Lung (tissue), 12 donors: ENCODE measurements around the gene CNTN5. TPM values are rescaled to one million over a fixed set of nuclear protein-coding genes. Genes with fewer than 3 reads are reported as not detected.

Experiments
- ATAC-seq: fragments of 200-7000 bp; cut with Tn5 transposase; one replicate; pipeline ENCODE4 v1.9.1; 2020; ENCODE audit warnings: moderate number of reproducible peaks; ENCODE audit not compliant: insufficient read depth, low FRiP score
- DNase-seq, 3 donors: peaks; one replicate each; pipeline ENCODE4 v3.0.0-alpha.2; 2013 to 2017
- H3K27ac ChIP-seq, 2 donors: one replicate each; pipeline ENCODE4 v1.5.1; 2013; ENCODE audit warnings: mild to moderate bottlenecking in 2 of 2, moderate library complexity in 2 of 2, control low read depth in 1 of 2, inconsistent platforms in 1 of 2, low read depth in 1 of 2, low read length in 1 of 2
- H3K27me3 ChIP-seq, 3 donors: one replicate each; pipeline ENCODE4 v1.5.1; 2013; ENCODE audit warnings: low read length in 2 of 3; ENCODE audit not compliant: control insufficient read depth in 3 of 3, insufficient read depth in 3 of 3
- H3K36me3 ChIP-seq, 4 donors: one replicate each; pipeline ENCODE4 v1.5.1; 2013; ENCODE audit warnings: low read length in 4 of 4, mild to moderate bottlenecking in 1 of 4, moderate library complexity in 1 of 4; ENCODE audit not compliant: control insufficient read depth in 4 of 4, insufficient read depth in 4 of 4
- H3K4me1 ChIP-seq, 5 donors: one replicate each; pipeline ENCODE4 v1.5.1; 2013; ENCODE audit warnings: low read length in 5 of 5, mild to moderate bottlenecking in 2 of 5, moderate library complexity in 1 of 5; ENCODE audit not compliant: control insufficient read depth in 5 of 5, insufficient read depth in 5 of 5
- H3K4me3 ChIP-seq: one replicate; pipeline ENCODE4 v1.5.1; 2013; ENCODE audit warnings: mild to moderate bottlenecking, control low read depth, moderate library complexity
- H3K9ac ChIP-seq, 2 donors: one replicate each; pipeline ENCODE4 v1.5.1; 2013; ENCODE audit warnings: low read length in 2 of 2, control low read depth in 1 of 2; ENCODE audit not compliant: insufficient read depth in 1 of 2
- H3K9me3 ChIP-seq, 4 donors: one replicate each; pipeline ENCODE4 v1.5.1; 2013; ENCODE audit warnings: low read length in 3 of 4, mild to moderate bottlenecking in 1 of 4, moderate library complexity in 1 of 4; ENCODE audit not compliant: control insufficient read depth in 4 of 4, insufficient read depth in 3 of 4
- WGBS, 2 donors: extraction: QIAGEN DNeasy Blood & Tissue Kit; methylation state at CpG; one replicate each; pipeline ENCODE4 v1.1.7; 2013; 5-methylcytosine and 5-hydroxymethylcytosine counted together
- polyA plus RNA-seq, 2 donors: library from polyadenylated mRNA; stranded (reverse); fragments of 200-250 nt; gene quantifications; one replicate each; pipeline ENCODE4 v1.2.1, GENCODE V29; 2013
- total RNA-seq, 2 donors: library from RNA; depleted of rRNA in 1 of 2; stranded (reverse); fragments of >200 nt in 1 of 2; gene quantifications; one replicate each; pipeline ENCODE4 v1.2.1, GENCODE V29; 2014 to 2021
- TF ChIP-seq, protein P1 (sequence below): IDR thresholded peaks from 2 replicates; pipeline ENCODE4 v1.5.1; 2012; ENCODE audit warnings: mild to moderate bottlenecking; ENCODE audit errors: control extremely low read depth, extremely low read depth
- donor health status: control.
- donor health status: control.
- donor health status: Bipolar disorder and iron deficiency.
- donor health status: healthy.
- donor health status: DM: yes; HTN: yes; CAD: no.

The CNTN5 gene
- total and polyA plus RNA-seq, 4 donors, result 0.10 to 0.80 (median 0.44) TPM

DNA sequence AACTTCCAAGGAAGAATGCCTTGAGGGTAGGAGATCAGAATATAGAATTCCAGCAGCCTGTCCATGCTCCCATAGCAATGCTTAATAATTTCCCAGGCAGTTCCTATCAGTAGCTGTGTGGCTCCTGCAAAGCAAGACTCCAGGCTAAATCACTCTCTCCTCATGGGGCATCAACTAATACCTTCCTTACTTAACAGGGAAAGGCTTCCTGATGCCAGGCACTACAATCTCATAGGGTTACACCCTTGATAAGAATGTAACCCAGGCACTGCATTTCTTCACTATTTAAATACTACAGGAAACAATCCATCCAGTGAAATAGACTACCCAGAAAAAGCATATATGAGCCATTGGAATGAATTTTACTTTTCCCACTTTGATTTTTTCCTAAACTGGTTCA lies 1051.4 kb downstream of the CNTN5 start:
- DNase-seq (no peak), ATAC-seq (no peak)
- Histone ChIP-seq H3K27me3 (no peaks in the 10 kb centered on the region), H3K4me3 (no peak overlapping the region), H3K36me3 (no peaks in the 10 kb centered on the region), H3K4me1 (no peaks in the 10 kb centered on the region), H3K27ac (no peak overlapping the region), H3K9ac (no peak overlapping the region), H3K9me3 (no peaks in the 10 kb centered on the region)
- TF ChIP-seq, protein P1, sequence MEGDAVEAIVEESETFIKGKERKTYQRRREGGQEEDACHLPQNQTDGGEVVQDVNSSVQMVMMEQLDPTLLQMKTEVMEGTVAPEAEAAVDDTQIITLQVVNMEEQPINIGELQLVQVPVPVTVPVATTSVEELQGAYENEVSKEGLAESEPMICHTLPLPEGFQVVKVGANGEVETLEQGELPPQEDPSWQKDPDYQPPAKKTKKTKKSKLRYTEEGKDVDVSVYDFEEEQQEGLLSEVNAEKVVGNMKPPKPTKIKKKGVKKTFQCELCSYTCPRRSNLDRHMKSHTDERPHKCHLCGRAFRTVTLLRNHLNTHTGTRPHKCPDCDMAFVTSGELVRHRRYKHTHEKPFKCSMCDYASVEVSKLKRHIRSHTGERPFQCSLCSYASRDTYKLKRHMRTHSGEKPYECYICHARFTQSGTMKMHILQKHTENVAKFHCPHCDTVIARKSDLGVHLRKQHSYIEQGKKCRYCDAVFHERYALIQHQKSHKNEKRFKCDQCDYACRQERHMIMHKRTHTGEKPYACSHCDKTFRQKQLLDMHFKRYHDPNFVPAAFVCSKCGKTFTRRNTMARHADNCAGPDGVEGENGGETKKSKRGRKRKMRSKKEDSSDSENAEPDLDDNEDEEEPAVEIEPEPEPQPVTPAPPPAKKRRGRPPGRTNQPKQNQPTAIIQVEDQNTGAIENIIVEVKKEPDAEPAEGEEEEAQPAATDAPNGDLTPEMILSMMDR, result no peak

DNA sequence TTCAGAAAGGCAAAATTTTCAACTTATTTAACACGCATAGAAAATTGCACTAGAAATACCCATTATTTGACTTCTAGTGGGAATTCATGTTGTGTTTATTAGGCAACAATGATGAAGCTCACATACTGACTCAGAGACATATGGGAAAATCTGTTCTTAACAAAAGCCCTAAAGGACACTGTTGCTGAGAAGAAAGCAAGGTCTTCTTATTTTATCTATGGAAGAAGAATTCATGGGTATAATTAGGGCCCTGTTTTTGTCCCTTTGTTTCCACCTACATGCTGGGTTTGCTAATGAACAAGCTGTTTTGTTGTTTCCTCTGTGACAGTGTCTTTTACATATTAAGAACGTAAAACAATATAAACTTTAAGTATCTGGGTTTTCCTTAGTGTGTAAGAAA lies 1059.6 kb downstream of the CNTN5 start:
- no peak for DNase-seq
- TF ChIP-seq, protein P1, result no peak
- H3K4me1 ChIP-seq, result no peaks in the 10 kb centered on the region
- no peak overlapping the region for H3K27ac ChIP-seq
- no peaks in the 10 kb centered on the region for H3K36me3 ChIP-seq
- no peaks in the 10 kb centered on the region for H3K27me3 ChIP-seq
- no peak overlapping the region for H3K9ac ChIP-seq
- ATAC-seq, result no peak
- no peak overlapping the region for H3K4me3 ChIP-seq
- peaks cover 0 to 2% (median 0%) of the 10 kb centered on the region in 4 donors for H3K9me3 ChIP-seq
- WGBS, 2 donors, result 71 to 72% methylated on average over 2 of the region's 2 CpGs

GRCh38 chr11:100080821-100081220 lies 1060.1 kb downstream of the CNTN5 start:
- DNase-seq (no peak), ATAC-seq (no peak)
- H3K27me3 ChIP-seq, result no peaks in the 10 kb centered on the region
- H3K9ac ChIP-seq, result no peak overlapping the region
- H3K9me3 ChIP-seq, result peaks cover 0 to 2% (median 0%) of the 10 kb centered on the region in 4 donors
- no peak overlapping the region for H3K4me3 ChIP-seq
- no peaks in the 10 kb centered on the region for H3K4me1 ChIP-seq
- TF ChIP-seq, protein P1, result no peak
- no peak overlapping the region for H3K27ac ChIP-seq
- H3K36me3 ChIP-seq, result no peaks in the 10 kb centered on the region

DNA sequence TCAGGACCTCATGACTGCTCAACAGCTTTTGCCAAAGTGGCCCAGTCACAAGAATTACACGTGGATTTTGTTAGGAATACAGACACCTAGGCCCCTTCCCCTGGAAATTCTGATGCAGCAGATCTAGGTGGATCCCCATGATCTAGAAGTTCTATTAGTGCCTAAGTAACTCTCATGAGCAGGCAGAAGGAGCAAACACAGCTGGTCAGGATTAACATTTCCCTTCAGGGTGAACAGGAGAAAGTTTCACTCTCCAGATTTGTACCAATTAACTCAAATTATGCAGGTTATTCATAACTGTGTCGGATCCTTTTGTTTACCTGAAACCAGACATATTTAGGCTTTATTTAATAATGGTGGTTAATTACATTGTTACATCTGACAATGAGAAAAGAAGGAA lies 1072.9 kb downstream of the CNTN5 start:
- no peak overlapping the region for H3K9ac ChIP-seq
- H3K36me3 ChIP-seq, result no peaks in the 10 kb centered on the region
- no peaks in the 10 kb centered on the region for H3K4me1 ChIP-seq
- WGBS, 2 donors, result 82 to 91% methylated on average over 2 of the region's 2 CpGs
- no peak overlapping the region for H3K4me3 ChIP-seq
- H3K9me3 ChIP-seq, result no peaks in the 10 kb centered on the region
- H3K27ac ChIP-seq, result no peak overlapping the region
- DNase-seq (no peak), ATAC-seq (no peak)
- TF ChIP-seq, protein P1, result no peak
- H3K27me3 ChIP-seq, result no peaks in the 10 kb centered on the region
